Islet of Langerhans (tissue), 1 donor: ENCODE data around the gene CLHC1.
"Not testable (repeated sequence)": the region's sequence is repeated elsewhere in the genome, so short reads cannot be mapped to it uniquely, and the experiment has no call there.

ENCODE experiments used
- FAIRE-seq: peaks from one replicate; lab custom pipeline; 2011; peaks lifted over from hg19 to GRCh38; lab: Jason Lieb, UNC

CLHC1 gene

DNA sequence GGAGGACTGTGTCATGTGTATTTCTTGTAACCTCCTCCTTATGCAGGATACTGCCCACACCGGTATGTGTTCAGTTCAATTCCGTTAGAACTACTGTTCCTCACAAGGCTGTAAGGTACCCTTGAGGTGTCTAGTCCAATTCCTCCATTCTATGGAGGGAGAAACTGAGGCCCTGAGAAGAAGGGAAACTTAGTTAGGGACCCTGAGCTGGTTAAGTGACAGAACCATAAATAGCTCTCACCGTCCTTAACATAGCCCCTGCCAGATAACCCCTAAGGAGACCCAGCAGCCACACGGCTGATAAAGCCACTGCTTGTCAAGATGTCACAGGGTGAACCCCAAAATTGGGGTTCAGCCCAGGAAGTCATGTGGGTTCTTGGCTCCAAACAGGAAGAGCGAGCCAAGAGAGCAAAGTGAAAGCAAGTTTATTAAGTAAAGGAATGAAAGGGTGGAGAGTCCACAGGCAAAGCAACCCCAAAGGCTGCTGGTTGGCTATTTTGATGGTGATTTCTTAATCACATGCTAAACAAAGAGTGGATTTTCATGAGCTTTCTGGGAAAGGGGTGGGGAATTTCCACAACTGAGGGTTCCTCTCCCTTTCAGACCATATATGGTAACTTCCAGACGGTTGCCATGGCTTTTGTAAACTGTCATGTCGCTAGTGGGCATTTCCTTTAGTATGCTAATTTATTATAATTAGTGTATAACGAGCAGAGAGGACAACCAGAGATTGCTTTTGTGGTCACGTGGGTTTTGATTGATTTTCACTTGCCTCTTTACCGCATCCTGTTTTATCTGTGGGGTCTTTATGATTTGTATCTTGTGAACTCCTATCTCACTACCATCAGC, 98.4 kb downstream of the CLHC1 start:
- FAIRE-seq, result no peak

GRCh38 chr2:55130849-55131248, 101.2 kb downstream of the CLHC1 start:
- no peak for FAIRE-seq

DNA sequence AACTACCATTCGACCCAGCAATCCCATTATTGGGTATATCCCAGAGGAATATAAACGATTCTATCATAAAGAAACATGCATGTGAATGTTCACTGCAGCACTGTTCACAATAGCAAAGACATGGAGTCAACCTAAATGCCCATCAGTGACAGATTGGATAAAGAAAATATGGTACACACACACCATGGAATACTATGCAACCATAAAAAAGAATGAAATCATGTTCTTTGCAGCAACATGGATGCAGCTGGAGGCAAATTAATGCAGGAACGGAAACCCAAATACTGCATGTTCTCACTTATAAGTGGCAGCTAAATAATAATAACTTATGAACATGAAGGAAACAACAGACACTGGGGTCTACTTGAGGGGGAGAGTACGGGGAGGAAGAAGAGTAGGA, 105.5 kb downstream of the CLHC1 start:
- not testable (repeated sequence) for FAIRE-seq
